K562 (cell line): ENCODE data around the gene GLIPR1L2. TPM values are rescaled to one million over a fixed set of nuclear protein-coding genes. Genes with fewer than 3 reads are reported as not detected.

Experiments
- ATAC-seq: fragments of 200-7000 bp; cut with Tn5 transposase; 3 replicates; pipeline ENCODE4 v1.9.1; 2020; ENCODE audit warnings: moderate library complexity
- BruUV-seq: library from RNA; stranded (reverse); fragments of 400-500 nt; replicated peaks from 2 replicates; lab custom pipeline; 2021; lab: Mats Ljungman, UMichigan
- CTCF ChIA-PET: fragments of 300-600 bp; formaldehyde crosslinking; extraction: SDS; loops from one replicate; lab custom pipeline; 2021; ENCODE audit warnings: low intra/inter-chr PET ratio; lab: Yijun Ruan, JAX
- POLR2A ChIA-PET: fragments of 300-600, 350-650 bp; sonication (Branson Sonifier 250); formaldehyde crosslinking; extraction: SDS; loops from one replicate; lab custom pipeline; 2021; ENCODE audit warnings: antibody characterized with exemption, inconsistent platforms; lab: Yijun Ruan, JAX
- DNase-seq, 4 experiments: peaks; one replicate each; pipeline versions ENCODE4 v3.0.0 to v3.0.0-alpha.2; 2011 to 2018; ENCODE audit warnings: low spot score in 3 of 4, mixed read lengths in 3 of 4; ENCODE audit errors: extremely low read depth in 1 of 4
- FAIRE-seq: peaks from 2 replicates; lab custom pipeline; 2011; peaks lifted over from hg19 to GRCh38; lab: Jason Lieb, UNC
- H2AFZ ChIP-seq: 2 replicates; pipeline ENCODE4 v1.6.0; 2011; ENCODE audit warnings: low read depth, low read length, control low read depth, inconsistent platforms
- H3K27ac ChIP-seq: fragments of 200-600 bp; 3 replicates; pipeline ENCODE4 v1.8.0; 2011; ENCODE audit warnings: low read depth, mild to moderate bottlenecking, control low read depth, inconsistent platforms, low read length, moderate library complexity, mixed read lengths; ENCODE audit errors: extremely low read depth
- H3K27me3 ChIP-seq, 2 experiments: fragments of 300-600 bp in 1 of 2; 2 replicates in 1 of 2; 3 replicates in 1 of 2; pipeline versions ENCODE4 v1.6.0 to v1.8.0; 2011; ENCODE audit warnings: inconsistent platforms in 2 of 2, low read length in 2 of 2, mild to moderate bottlenecking in 1 of 2, mixed read lengths in 1 of 2, moderate library complexity in 1 of 2; ENCODE audit not compliant: control insufficient read depth in 2 of 2, insufficient read depth in 2 of 2
- H3K36me3 ChIP-seq: fragments of 300-600 bp; 3 replicates; pipeline ENCODE4 v1.8.0; 2011; ENCODE audit warnings: mild to moderate bottlenecking, low read length, inconsistent platforms; ENCODE audit not compliant: control insufficient read depth, insufficient read depth
- H3K4me1 ChIP-seq, 2 experiments: fragments of 200-600 bp in 1 of 2; replicated peaks in 1 of 2; 2 replicates in 1 of 2; 3 replicates in 1 of 2; pipeline versions ENCODE4 v1.5.1 to v1.8.0; 2011; ENCODE audit warnings: inconsistent platforms in 2 of 2, low read length in 2 of 2, mild to moderate bottlenecking in 1 of 2, mixed read lengths in 1 of 2, moderate library complexity in 1 of 2; ENCODE audit not compliant: control insufficient read depth in 2 of 2, insufficient read depth in 2 of 2
- H3K4me2 ChIP-seq: 2 replicates; pipeline ENCODE4 v1.6.1; 2011; ENCODE audit warnings: low read length, control low read depth, inconsistent platforms, mixed read lengths; ENCODE audit not compliant: insufficient read depth
- H3K4me3 ChIP-seq: fragments of 200-600 bp; sonication (generic), shearing (Covaris generic); 2 replicates; pipeline ENCODE4 v1.5.1; 2016; ENCODE audit warnings: control low read depth, inconsistent platforms
- H3K79me2 ChIP-seq: fragments of 200-600 bp; 3 replicates; pipeline ENCODE4 v1.8.0; 2011; ENCODE audit warnings: low read length, inconsistent platforms; ENCODE audit not compliant: control insufficient read depth, insufficient read depth
- H3K9ac ChIP-seq, 2 experiments: 2 replicates each; pipeline versions ENCODE4 v1.6.0 to v1.6.1; 2011; ENCODE audit warnings: low read depth in 2 of 2, low read length in 2 of 2, control low read depth in 1 of 2, inconsistent platforms in 1 of 2, mild to moderate bottlenecking in 1 of 2, mixed read lengths in 1 of 2; ENCODE audit not compliant: insufficient read depth in 1 of 2
- H3K9me1 ChIP-seq: one replicate; pipeline ENCODE4 v1.6.0; 2011; ENCODE audit warnings: inconsistent platforms, mild to moderate bottlenecking, low read length, moderate library complexity; ENCODE audit not compliant: control insufficient read depth, insufficient read depth
- H3K9me3 ChIP-seq: replicated peaks from 2 replicates; pipeline ENCODE4 v1.5.1; 2011; ENCODE audit warnings: low read depth, low read length, inconsistent platforms; ENCODE audit not compliant: control insufficient read depth, insufficient read depth
- H4K20me1 ChIP-seq: replicated peaks from 2 replicates; pipeline ENCODE4 v1.6.1; 2011; ENCODE audit warnings: low read length, inconsistent platforms, mixed read lengths; ENCODE audit not compliant: control insufficient read depth, insufficient read depth
- JUNB ChIP-seq: fragments of 450-650 bp; formaldehyde crosslinking; conservative IDR thresholded peaks from 2 replicates; pipeline ENCODE4 v1.4.0; 2020; ENCODE audit warnings: mild to moderate bottlenecking
- L3MBTL2 ChIP-seq: fragments of 450-650 bp; IDR thresholded peaks from 2 replicates; pipeline ENCODE4 v1.6.1; 2016; ENCODE audit warnings: mild to moderate bottlenecking, moderate library complexity
- NR1H2 ChIP-seq: sonication (generic); formaldehyde crosslinking; IDR thresholded peaks from 2 replicates; pipeline ENCODE4 v1.4.0; 2020; ENCODE audit warnings: mild to moderate bottlenecking, missing genetic modification reagents
- ZNF444 ChIP-seq: fragments of 250-450 bp; sonication (Bioruptor Pico); IDR thresholded peaks from 2 replicates; pipeline ENCODE4 v1.4.0; 2020; ENCODE audit warnings: mild to moderate bottlenecking, moderate library complexity
- ZNF77 ChIP-seq: fragments of 250-450 bp; sonication (Bioruptor Pico); IDR thresholded peaks from 2 replicates; pipeline ENCODE4 v1.5.0; 2020
- WGBS: fragments of 100-300 bp; shearing (Covaris generic); methylation state at CpG from one replicate; pipeline ENCODE4 v1.1.6; 2016; ENCODE audit warnings: low coverage, mixed read lengths; ENCODE audit not compliant: insufficient coverage; ENCODE audit errors: missing lambda C conversion rate; 5-methylcytosine and 5-hydroxymethylcytosine counted together
- in situ Hi-C: fragments of 300-500 bp; cut with MboI; formaldehyde crosslinking; loops from 4 replicates; pipeline ENCODE4 v1.15.0; 2018; ENCODE audit warnings: inconsistent platforms, mixed read lengths
- intact Hi-C: fragments of 100-400 bp; cut with micrococcal nuclease; formaldehyde crosslinking; loops from 2 replicates; pipeline ENCODE4 v1.14.2; 2022
- polyA plus RNA-seq, 8 experiments: library from polyadenylated mRNA; depleted of rRNA in 4 of 8; stranded (reverse) in 5 of 8; unstranded in 3 of 8; fragments of >200 nt; fragmentation: Nextera tagmentation in 2 of 8; fragmentation: Illumina TruSeq in 1 of 8; extraction: Ambion mirVana in 2 of 8; extraction: Trizol in 1 of 8; gene quantifications; 2 replicates each; pipeline versions ENCODE4 v1.2.1 to v1.2.3, GENCODE V29; 2011 to 2014; ENCODE audit warnings: inconsistent platforms in 1 of 8, missing spikeins in 1 of 8
- total RNA-seq, 7 experiments: library from RNA; depleted of rRNA in 6 of 7; stranded (reverse); fragments of >200 nt in 6 of 7; fragmentation: Illumina TruSeq in 2 of 7; extraction: Trizol in 2 of 7; gene quantifications; 2 replicates each; pipeline versions ENCODE4 v1.2.1 to v1.2.3, GENCODE V29; 2011 to 2021; ENCODE audit warnings: low replicate concordance in 1 of 7
- TF ChIP-seq, protein P1 (sequence below): fragments of 450-650 bp; IDR thresholded peaks from 2 replicates; pipeline ENCODE4 v1.6.1; 2016; ENCODE audit warnings: borderline replicate concordance
- TF ChIP-seq, protein P2 (sequence below): sonication (generic); formaldehyde crosslinking; IDR thresholded peaks from 2 replicates; pipeline ENCODE4 v1.8.0; 2023; ENCODE audit warnings: mild to moderate bottlenecking, missing genetic modification reagents
- TF ChIP-seq, protein P3 (sequence below): IDR thresholded peaks from 2 replicates; pipeline ENCODE4 v1.6.1; 2012; ENCODE audit warnings: low read depth, low read length, improper control_type of control experiment, borderline replicate concordance

GLIPR1L2 gene
- total and polyA plus RNA-seq, 9 of the 15 experiments (the other 6 are each of a cell fraction or from before 2014, with no cell fraction given): not detected

DNA sequence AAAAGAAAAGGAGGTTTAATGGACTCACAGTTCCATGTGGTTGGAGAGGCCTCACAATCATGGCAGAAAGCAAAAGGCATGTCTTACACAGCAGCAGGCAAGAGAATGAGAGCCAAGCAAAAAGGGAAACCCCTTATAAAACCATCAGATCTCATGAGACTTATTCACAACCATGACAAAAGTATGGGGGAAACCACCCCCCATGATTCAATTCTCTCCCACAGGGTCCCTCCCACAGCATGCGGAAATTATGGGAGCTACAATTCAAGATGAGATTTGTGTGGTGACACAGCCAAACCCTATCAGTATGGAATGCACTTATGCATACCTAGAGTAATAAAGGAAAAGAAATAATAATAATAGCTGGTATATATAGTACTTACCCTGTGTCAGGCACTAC lies 85.2 kb downstream of the GLIPR1L2 start:
- Histone ChIP-seq H3K4me3 (no peak overlapping the region), H3K9ac (no peak overlapping the region), H3K79me2 (no peaks in the 10 kb centered on the region), H3K4me1 (peaks cover 0 to 6% of the 10 kb centered on the region in 2 experiments; a peak in 3 of 5 replicates), H3K36me3 (no peaks in the 10 kb centered on the region), H3K9me1 (no peaks in the 10 kb centered on the region), H3K9me3 (no peaks in the 10 kb centered on the region), H3K27ac (no peak overlapping the region), H3K27me3 (no peaks in the 10 kb centered on the region), H3K4me2 (no peak overlapping the region), H2AFZ (no peak overlapping the region), H4K20me1 (no peaks in the 10 kb centered on the region)
- intact Hi-C loops: no loop called here
- WGBS: 0% methylated on average over 1 of the region's 1 CpG
- no TSS peak for BruUV-seq
- ChIA-PET CTCF (interaction anchor here (0.6 kb wide), 1 partner anchor 68 kb away, joined by 3 read pairs; no protein-coding TSS in a partner anchor), POLR2A (no interaction called here)
- TF ChIP-seq ZNF77 (no peak), L3MBTL2 (no peak), JUNB (CRISPR knock-in tag) (no peak), ZNF444 (CRISPR knock-in tag) (no peak), NR1H2 (CRISPR knock-in tag) (no peak)
- TF ChIP-seq, protein P1, sequence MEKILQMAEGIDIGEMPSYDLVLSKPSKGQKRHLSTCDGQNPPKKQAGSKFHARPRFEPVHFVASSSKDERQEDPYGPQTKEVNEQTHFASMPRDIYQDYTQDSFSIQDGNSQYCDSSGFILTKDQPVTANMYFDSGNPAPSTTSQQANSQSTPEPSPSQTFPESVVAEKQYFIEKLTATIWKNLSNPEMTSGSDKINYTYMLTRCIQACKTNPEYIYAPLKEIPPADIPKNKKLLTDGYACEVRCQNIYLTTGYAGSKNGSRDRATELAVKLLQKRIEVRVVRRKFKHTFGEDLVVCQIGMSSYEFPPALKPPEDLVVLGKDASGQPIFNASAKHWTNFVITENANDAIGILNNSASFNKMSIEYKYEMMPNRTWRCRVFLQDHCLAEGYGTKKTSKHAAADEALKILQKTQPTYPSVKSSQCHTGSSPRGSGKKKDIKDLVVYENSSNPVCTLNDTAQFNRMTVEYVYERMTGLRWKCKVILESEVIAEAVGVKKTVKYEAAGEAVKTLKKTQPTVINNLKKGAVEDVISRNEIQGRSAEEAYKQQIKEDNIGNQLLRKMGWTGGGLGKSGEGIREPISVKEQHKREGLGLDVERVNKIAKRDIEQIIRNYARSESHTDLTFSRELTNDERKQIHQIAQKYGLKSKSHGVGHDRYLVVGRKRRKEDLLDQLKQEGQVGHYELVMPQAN: no peak
- TF ChIP-seq, protein P2, sequence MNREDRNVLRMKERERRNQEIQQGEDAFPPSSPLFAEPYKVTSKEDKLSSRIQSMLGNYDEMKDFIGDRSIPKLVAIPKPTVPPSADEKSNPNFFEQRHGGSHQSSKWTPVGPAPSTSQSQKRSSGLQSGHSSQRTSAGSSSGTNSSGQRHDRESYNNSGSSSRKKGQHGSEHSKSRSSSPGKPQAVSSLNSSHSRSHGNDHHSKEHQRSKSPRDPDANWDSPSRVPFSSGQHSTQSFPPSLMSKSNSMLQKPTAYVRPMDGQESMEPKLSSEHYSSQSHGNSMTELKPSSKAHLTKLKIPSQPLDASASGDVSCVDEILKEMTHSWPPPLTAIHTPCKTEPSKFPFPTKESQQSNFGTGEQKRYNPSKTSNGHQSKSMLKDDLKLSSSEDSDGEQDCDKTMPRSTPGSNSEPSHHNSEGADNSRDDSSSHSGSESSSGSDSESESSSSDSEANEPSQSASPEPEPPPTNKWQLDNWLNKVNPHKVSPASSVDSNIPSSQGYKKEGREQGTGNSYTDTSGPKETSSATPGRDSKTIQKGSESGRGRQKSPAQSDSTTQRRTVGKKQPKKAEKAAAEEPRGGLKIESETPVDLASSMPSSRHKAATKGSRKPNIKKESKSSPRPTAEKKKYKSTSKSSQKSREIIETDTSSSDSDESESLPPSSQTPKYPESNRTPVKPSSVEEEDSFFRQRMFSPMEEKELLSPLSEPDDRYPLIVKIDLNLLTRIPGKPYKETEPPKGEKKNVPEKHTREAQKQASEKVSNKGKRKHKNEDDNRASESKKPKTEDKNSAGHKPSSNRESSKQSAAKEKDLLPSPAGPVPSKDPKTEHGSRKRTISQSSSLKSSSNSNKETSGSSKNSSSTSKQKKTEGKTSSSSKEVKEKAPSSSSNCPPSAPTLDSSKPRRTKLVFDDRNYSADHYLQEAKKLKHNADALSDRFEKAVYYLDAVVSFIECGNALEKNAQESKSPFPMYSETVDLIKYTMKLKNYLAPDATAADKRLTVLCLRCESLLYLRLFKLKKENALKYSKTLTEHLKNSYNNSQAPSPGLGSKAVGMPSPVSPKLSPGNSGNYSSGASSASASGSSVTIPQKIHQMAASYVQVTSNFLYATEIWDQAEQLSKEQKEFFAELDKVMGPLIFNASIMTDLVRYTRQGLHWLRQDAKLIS (CRISPR knock-in tag): no peak
- TF ChIP-seq, protein P3, sequence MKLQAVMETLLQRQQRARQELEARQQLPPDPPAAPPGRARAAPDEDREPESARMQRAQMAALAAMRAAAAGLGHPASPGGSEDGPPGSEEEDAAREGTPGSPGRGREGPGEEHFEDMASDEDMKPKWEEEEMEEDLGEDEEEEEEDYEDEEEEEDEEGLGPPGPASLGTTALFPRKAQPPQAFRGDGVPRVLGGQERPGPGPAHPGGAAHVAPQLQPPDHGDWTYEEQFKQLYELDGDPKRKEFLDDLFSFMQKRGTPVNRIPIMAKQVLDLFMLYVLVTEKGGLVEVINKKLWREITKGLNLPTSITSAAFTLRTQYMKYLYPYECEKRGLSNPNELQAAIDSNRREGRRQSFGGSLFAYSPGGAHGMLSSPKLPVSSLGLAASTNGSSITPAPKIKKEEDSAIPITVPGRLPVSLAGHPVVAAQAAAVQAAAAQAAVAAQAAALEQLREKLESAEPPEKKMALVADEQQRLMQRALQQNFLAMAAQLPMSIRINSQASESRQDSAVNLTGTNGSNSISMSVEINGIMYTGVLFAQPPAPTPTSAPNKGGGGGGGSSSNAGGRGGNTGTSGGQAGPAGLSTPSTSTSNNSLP: no peak
- no peak for FAIRE-seq
- in situ Hi-C loops: no loop called here
- no peak for DNase-seq
- ATAC-seq: no peak
